Fibroblast of mammary gland (primary cell): Measurements from ENCODE around the gene PCSK9.

ENCODE experiments used
- DNase-seq: peaks from one replicate; pipeline ENCODE4 v3.0.0-alpha.2; 2010; ENCODE audit warnings: low read depth
- H3K4me3 ChIP-seq: 2 replicates; pipeline ENCODE4 v1.5.1; 2011; ENCODE audit warnings: low read depth, mild to moderate bottlenecking, low read length, moderate library complexity; ENCODE audit not compliant: control insufficient read depth
- CTCF ChIP-seq: conservative IDR thresholded peaks from 2 replicates; pipeline ENCODE4 v1.5.1; 2011; ENCODE audit warnings: low read depth, low read length, inconsistent platforms; ENCODE audit not compliant: control insufficient read depth, insufficient read depth

Gene PCSK9

GRCh38 chr1:55074455-55074854 is 35.1 kb downstream of the PCSK9 start:
- TF ChIP-seq CTCF: no peak
- H3K4me3 ChIP-seq: no peak overlapping the region
- DNase-seq: no peak

- no peak overlapping the region for H3K4me3 ChIP-seq
- TF ChIP-seq CTCF: no peak
- DNase-seq: no peak
Measured at GRCh38 chr1:55076356-55076755, 37.0 kb downstream of the PCSK9 start.

- H3K4me3 ChIP-seq: no peak overlapping the region
- TF ChIP-seq CTCF: no peak
- DNase-seq: no peak
Measured at GRCh38 chr1:55078470-55078869, 39.1 kb downstream of the PCSK9 start.

GRCh38 chr1:55079651-55080050 is 40.3 kb downstream of the PCSK9 start:
- H3K4me3 ChIP-seq: no peak overlapping the region
- DNase-seq: no peak
- TF ChIP-seq CTCF: no peak

- no peak overlapping the region for H3K4me3 ChIP-seq
- DNase-seq: peak; percentile 78
- TF ChIP-seq CTCF: no peak
Measured at GRCh38 chr1:55081188-55081904, 42.0 kb downstream of the PCSK9 start.

GRCh38 chr1:55081905-55082296 is 42.6 kb downstream of the PCSK9 start:
- H3K4me3 ChIP-seq: no peak overlapping the region
- TF ChIP-seq CTCF: no peak
- peak; percentile 19 for DNase-seq

- TF ChIP-seq CTCF: no peak
- no peak for DNase-seq
- no peak overlapping the region for H3K4me3 ChIP-seq
Measured at GRCh38 chr1:55084257-55084656, 44.9 kb downstream of the PCSK9 start.
